GM06990 (cell line): ENCODE measurements around the gene RIPOR3.

Experiments
- DNase-seq: peaks from one replicate; pipeline ENCODE4 v3.0.0-alpha.2; 2011; ENCODE audit not compliant: insufficient read length; ENCODE audit errors: extremely low read depth
- H3K27me3 ChIP-seq: replicated peaks from 2 replicates; pipeline ENCODE4 v1.6.0; 2011; ENCODE audit warnings: low read length; ENCODE audit not compliant: control insufficient read depth, insufficient read depth
- H3K36me3 ChIP-seq: 2 replicates; pipeline ENCODE4 v1.5.1; 2011; ENCODE audit warnings: low read length; ENCODE audit not compliant: control insufficient read depth, insufficient read depth
- H3K4me3 ChIP-seq: replicated peaks from 2 replicates; pipeline ENCODE4 v1.5.1; 2011; ENCODE audit warnings: low read depth, mild to moderate bottlenecking, control low read depth, low read length
- CTCF ChIP-seq: IDR thresholded peaks from 2 replicates; pipeline ENCODE4 v1.5.1; 2011; ENCODE audit warnings: low read length, control low read depth, mild to moderate bottlenecking, inconsistent platforms; ENCODE audit not compliant: insufficient read depth, poor library complexity, severe bottlenecking

RIPOR3 gene

GRCh38 chr20:50659975-50660670 lies 31.2 kb downstream of the RIPOR3 start:
- no peak for TF ChIP-seq CTCF
- no peak for DNase-seq
- Histone ChIP-seq H3K36me3 (no peaks in the 10 kb centered on the region), H3K4me3 (no peak overlapping the region), H3K27me3 (no peaks in the 10 kb centered on the region; the same call in 1 of the 2 replicates)

GRCh38 chr20:50658804-50659380 lies 32.5 kb downstream of the RIPOR3 start:
- DNase-seq, result no peak
- no peaks in the 10 kb centered on the region for H3K36me3 ChIP-seq

GRCh38 chr20:50655311-50655880 lies 35.9 kb downstream of the RIPOR3 start:
- H3K27me3 ChIP-seq, result no peaks in the 10 kb centered on the region; the same call in 1 of the 2 replicates
- no peak for DNase-seq
- no peak overlapping the region for H3K4me3 ChIP-seq
- H3K36me3 ChIP-seq, result no peaks in the 10 kb centered on the region
- TF ChIP-seq CTCF, result no peak

More at GRCh38 chr20:50658804-50659380, 32.5 kb downstream of the RIPOR3 start:
- Histone ChIP-seq H3K27me3 (no peaks in the 10 kb centered on the region; the same call in 1 of the 2 replicates), H3K4me3 (no peak overlapping the region)
- TF ChIP-seq CTCF, result no peak

- no peak for DNase-seq
- no peak overlapping the region for H3K4me3 ChIP-seq
- no peaks in the 10 kb centered on the region for H3K36me3 ChIP-seq
- no peak for TF ChIP-seq CTCF
- H3K27me3 ChIP-seq, result no peaks in the 10 kb centered on the region; the same call in 1 of the 2 replicates
Observed at GRCh38 chr20:50654904-50655303, 36.4 kb downstream of the RIPOR3 start.

- Histone ChIP-seq H3K36me3 (no peaks in the 10 kb centered on the region), H3K4me3 (no peak overlapping the region), H3K27me3 (no peaks in the 10 kb centered on the region)
- DNase-seq, result no peak
- no peak for TF ChIP-seq CTCF
Observed at GRCh38 chr20:50652702-50653294, 38.5 kb downstream of the RIPOR3 start.
